Sigmoid colon (tissue), 7 donors: Measurements from ENCODE around the gene ACVR2A. TPM values are rescaled to one million over a fixed set of nuclear protein-coding genes. Genes with fewer than 3 reads are reported as not detected.
A peak's percentile ranks its signal among the peaks of the same experiment; 100 is the strongest.

ENCODE experiments used
- DNase-seq: peaks from one replicate; pipeline ENCODE4 v3.0.0-alpha.2; 2019
- H3K27ac ChIP-seq, 4 donors: fragments of 200-600 bp; sonication (generic); one replicate each; pipeline ENCODE4 v1.5.1; 2016 to 2019; ENCODE audit warnings: mild to moderate bottlenecking in 1 of 4
- H3K27me3 ChIP-seq, 3 donors: fragments of 200-600 bp; sonication (generic); one replicate each; pipeline ENCODE4 v1.5.1; 2019; ENCODE audit warnings: mild to moderate bottlenecking in 1 of 3
- H3K36me3 ChIP-seq, 4 donors: fragments of 200-600 bp; sonication (generic); one replicate each; pipeline ENCODE4 v1.5.1; 2016 to 2019
- H3K4me1 ChIP-seq, 4 donors: fragments of 200-600 bp; sonication (generic); one replicate each; pipeline ENCODE4 v1.5.1; 2017 to 2019
- H3K4me3 ChIP-seq, 4 donors: fragments of 200-600 bp; sonication (generic); one replicate each; pipeline ENCODE4 v1.5.1; 2017 to 2019; ENCODE audit warnings: mild to moderate bottlenecking in 2 of 4, moderate library complexity in 1 of 4
- H3K9me3 ChIP-seq, 4 donors: fragments of 200-600 bp in 3 of 4; sonication (generic) in 3 of 4; one replicate each; pipeline versions ENCODE4 v1.5.1 to v1.6.1; 2013 to 2019
- EP300 ChIP-seq, 4 donors: sonication (generic); formaldehyde crosslinking; IDR thresholded peaks; one replicate each; pipeline ENCODE4 v1.6.1; 2017; ENCODE audit warnings: antibody characterized with exemption in 4 of 4
- POLR2A ChIP-seq, 2 donors: fragments of 450-650 bp; IDR thresholded peaks; one replicate each; pipeline ENCODE4 v1.6.1; 2016; ENCODE audit warnings: antibody characterized with exemption in 2 of 2, mild to moderate bottlenecking in 2 of 2, moderate library complexity in 2 of 2
- POLR2AphosphoS5 ChIP-seq, 4 donors: sonication (generic); formaldehyde crosslinking; IDR thresholded peaks; one replicate each; pipeline ENCODE4 v1.6.1; 2017; ENCODE audit warnings: antibody characterized with exemption in 4 of 4
- WGBS, 2 donors: extraction: QIAGEN DNeasy Blood & Tissue Kit; methylation state at CpG; one replicate each; pipeline ENCODE4 v1.1.7; 2013; 5-methylcytosine and 5-hydroxymethylcytosine counted together
- intact Hi-C: fragments of 100-400 bp; cut with DNase I; formaldehyde crosslinking; loops from one replicate; pipeline ENCODE4 v1.15.1; 2023
- polyA plus RNA-seq, 3 donors: library from polyadenylated mRNA; stranded (reverse); fragments of 200-250 nt; gene quantifications; one replicate each; pipeline ENCODE4 v1.2.3, GENCODE V29; 2013
- total RNA-seq, 4 donors: library from RNA; depleted of rRNA; stranded (reverse); fragments of >200 nt; gene quantifications; one replicate each; pipeline ENCODE4 v1.1.0, GENCODE V29; 2016
- TF ChIP-seq, protein P1 (sequence below), 4 experiments: fragments of 450-650 bp in 3 of 4; fragments of 200-600 bp in 1 of 4; IDR thresholded peaks; one replicate each; pipeline ENCODE4 v1.5.1; 2016 to 2019; ENCODE audit warnings: antibody characterized with exemption in 4 of 4, mild to moderate bottlenecking in 3 of 4, moderate library complexity in 2 of 4
- donor health status: healthy with polysubstance abuse.
- donor health status: Bipolar disorder and iron deficiency.
- donor health status: healthy.

Gene ACVR2A
- total and polyA plus RNA-seq, 7 donors, result 2.1 to 54.4 (median 28.2) TPM

DNA sequence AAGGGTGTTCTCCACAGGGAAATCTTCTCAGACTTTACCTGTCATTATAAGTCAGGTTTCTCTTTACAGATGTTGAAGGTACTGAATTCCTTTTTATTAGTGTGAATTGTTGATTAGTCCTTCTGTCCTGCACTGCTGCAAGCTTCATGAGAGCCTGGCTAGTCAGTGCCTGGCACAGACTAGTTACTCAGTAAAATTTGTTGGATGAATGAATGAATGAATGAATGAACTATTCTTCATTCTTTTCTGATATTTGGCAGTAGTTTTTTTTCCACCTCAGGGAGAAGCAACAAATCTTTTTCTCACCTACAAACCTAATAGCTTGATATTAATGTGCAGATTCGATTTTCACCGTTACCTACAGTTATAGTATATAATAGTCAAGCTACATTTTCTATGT is 64.3 kb downstream of the ACVR2A start:
- 92 to 98% methylated on average over 2 of the region's 2 CpGs for WGBS, 2 donors
- intact Hi-C loops, result no loop called here
- TF ChIP-seq EP300 (IDR thresholded peaks at IDR 0.05) (no peak), POLR2A (IDR thresholded peaks at IDR 0.05) (no peak)
- TF ChIP-seq, protein P1, sequence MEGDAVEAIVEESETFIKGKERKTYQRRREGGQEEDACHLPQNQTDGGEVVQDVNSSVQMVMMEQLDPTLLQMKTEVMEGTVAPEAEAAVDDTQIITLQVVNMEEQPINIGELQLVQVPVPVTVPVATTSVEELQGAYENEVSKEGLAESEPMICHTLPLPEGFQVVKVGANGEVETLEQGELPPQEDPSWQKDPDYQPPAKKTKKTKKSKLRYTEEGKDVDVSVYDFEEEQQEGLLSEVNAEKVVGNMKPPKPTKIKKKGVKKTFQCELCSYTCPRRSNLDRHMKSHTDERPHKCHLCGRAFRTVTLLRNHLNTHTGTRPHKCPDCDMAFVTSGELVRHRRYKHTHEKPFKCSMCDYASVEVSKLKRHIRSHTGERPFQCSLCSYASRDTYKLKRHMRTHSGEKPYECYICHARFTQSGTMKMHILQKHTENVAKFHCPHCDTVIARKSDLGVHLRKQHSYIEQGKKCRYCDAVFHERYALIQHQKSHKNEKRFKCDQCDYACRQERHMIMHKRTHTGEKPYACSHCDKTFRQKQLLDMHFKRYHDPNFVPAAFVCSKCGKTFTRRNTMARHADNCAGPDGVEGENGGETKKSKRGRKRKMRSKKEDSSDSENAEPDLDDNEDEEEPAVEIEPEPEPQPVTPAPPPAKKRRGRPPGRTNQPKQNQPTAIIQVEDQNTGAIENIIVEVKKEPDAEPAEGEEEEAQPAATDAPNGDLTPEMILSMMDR (IDR thresholded peaks at IDR 0.05), result no peak

DNA sequence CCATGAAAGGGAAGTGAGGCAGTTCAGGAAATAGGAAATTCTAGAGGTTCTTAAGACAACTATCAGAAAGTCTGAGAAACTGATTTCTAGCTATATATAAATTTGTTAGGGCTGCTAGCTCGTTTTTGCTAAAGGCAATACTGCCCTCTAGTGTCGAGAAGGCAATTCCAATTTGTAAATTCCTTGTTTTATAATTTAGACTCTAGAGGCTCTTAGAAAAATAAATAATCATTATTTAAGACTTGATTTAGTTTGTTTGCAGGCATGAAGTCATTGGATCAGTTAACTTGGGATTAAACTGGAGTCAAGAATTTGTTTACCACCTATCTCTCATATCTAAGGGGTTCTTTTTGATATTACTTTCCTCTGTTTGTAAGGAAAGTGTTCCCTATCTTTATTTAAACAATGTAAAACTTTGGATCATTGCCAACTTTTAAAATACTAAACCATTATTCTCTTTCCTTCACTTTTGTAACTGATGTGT is 66.2 kb downstream of the ACVR2A start:
- DNase-seq, result no peak
- WGBS, 2 donors, result 0% methylated on average over 2 of the region's 2 CpGs
- intact Hi-C loops, result loop anchor here (1.0 to 10.0 kb wide), 6 partner anchors 69 to 1179 kb away; no protein-coding TSS in a partner anchor
- Histone ChIP-seq H3K4me1 (peaks cover 0 to 51% (median 28%) of the 10 kb centered on the region in 4 donors), H3K9me3 (no peaks in the 10 kb centered on the region), H3K27me3 (no peaks in the 10 kb centered on the region), H3K27ac (no peak overlapping the region), H3K4me3 (no peak overlapping the region), H3K36me3 (no peaks in the 10 kb centered on the region)
- TF ChIP-seq POLR2AphosphoS5 (IDR thresholded peaks at IDR 0.05) (peak in 2 of 4 donors; percentile 3 to 5), EP300 (IDR thresholded peaks at IDR 0.05) (no peak), POLR2A (IDR thresholded peaks at IDR 0.05) (no peak)
- TF ChIP-seq, protein P1 (IDR thresholded peaks at IDR 0.05), result peak; percentile 36 to 74 (median 64)

More for the DNA sequence above, 64.3 kb downstream of the ACVR2A start:
- no peak for DNase-seq
- Histone ChIP-seq H3K36me3 (no peaks in the 10 kb centered on the region), H3K4me1 (peaks cover 0 to 33% (median 14%) of the 10 kb centered on the region in 4 donors), H3K27ac (no peak overlapping the region), H3K4me3 (no peak overlapping the region), H3K27me3 (no peaks in the 10 kb centered on the region), H3K9me3 (no peaks in the 10 kb centered on the region)

DNA sequence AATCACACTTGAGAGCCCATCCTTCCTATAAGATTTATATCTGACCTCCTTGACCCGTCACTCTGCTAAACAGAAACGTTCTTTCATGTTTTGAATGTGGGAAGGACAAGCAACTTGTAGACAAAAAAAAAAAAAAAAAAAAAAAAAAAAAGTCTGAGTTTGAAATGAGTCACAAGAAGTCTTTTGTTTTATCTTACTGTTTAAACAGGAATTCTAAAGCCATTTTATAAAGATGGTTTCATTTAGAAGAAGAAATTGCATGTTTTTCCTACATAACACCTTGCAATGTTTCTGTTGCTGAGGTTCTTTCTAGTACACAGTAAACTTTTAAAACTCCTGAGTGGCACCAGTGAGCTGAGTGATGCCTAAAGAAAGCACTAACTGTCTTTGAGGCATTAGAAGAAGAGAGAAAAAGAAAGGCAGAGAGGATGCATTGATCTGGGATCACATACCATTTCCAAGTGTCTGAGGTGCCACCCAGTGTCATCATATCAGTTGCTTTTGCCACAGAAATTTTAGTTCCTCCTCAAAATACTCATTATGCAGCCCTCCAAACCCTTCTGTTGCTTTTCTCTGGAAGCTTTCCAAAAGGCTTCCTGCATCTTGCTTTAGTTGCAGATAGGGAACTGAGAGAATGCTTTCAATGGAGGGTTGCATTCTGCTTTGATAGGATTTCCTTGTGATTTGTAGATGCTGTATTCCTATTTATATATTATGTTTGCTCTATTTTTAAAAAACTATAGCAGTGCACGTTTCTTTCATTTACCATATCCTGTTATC is 69.1 kb downstream of the ACVR2A start:
- Histone ChIP-seq H3K9me3 (no peaks in the 10 kb centered on the region), H3K4me1 (peaks cover 0 to 67% (median 36%) of the 10 kb centered on the region in 4 donors), H3K27me3 (no peaks in the 10 kb centered on the region), H3K27ac (no peak overlapping the region), H3K4me3 (no peak overlapping the region), H3K36me3 (peaks cover 0 to 11% (median 0%) of the 10 kb centered on the region in 4 donors)
- intact Hi-C loops, result loop anchor here (5.0 to 10.0 kb wide), 5 partner anchors 72 to 1182 kb away; no protein-coding TSS in a partner anchor
- 35 to 55% methylated on average over 3 of the region's 3 CpGs for WGBS, 2 donors
- DNase-seq, result no peak
- TF ChIP-seq, protein P1 (IDR thresholded peaks at IDR 0.05), result no peak
- TF ChIP-seq POLR2AphosphoS5 (IDR thresholded peaks at IDR 0.05) (no peak), POLR2A (IDR thresholded peaks at IDR 0.05) (no peak), EP300 (IDR thresholded peaks at IDR 0.05) (no peak)

DNA sequence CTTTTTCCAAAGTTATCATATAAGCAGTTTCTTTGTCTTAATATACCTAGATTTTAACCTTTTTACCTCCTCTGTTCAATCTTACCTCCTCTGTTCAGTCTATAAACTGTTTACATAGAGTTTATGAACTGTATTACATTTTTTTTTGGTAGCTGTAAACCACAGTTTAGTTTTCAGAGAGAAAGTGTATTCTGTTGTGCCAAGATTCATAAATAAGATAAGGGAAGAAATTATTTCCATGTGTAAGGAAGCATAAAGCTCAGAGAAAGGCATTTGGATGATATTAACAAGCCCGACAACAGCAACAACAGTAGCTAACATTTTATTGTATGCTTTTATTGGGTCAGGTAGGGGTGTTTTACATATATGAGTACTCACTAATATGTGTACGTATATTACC is 71.2 kb downstream of the ACVR2A start:
- Histone ChIP-seq H3K9me3 (no peaks in the 10 kb centered on the region), H3K36me3 (peaks cover 0 to 22% (median 0%) of the 10 kb centered on the region in 4 donors), H3K4me1 (peaks cover 0 to 56% (median 33%) of the 10 kb centered on the region in 4 donors), H3K27me3 (no peaks in the 10 kb centered on the region), H3K4me3 (no peak overlapping the region), H3K27ac (peak overlapping the region in 1 of 4 donors; percentile 1)
- DNase-seq, result no peak
- intact Hi-C loops, result loop anchor here (10.0 kb wide), 1 partner anchor 541 kb away; no protein-coding TSS in a partner anchor
- TF ChIP-seq, protein P1 (IDR thresholded peaks at IDR 0.05), result no peak
- TF ChIP-seq POLR2A (IDR thresholded peaks at IDR 0.05), result no peak
- TF ChIP-seq EP300 (IDR thresholded peaks at IDR 0.05), result no peak
- TF ChIP-seq POLR2AphosphoS5 (IDR thresholded peaks at IDR 0.05), result no peak
- 92% methylated on average over 2 of the region's 2 CpGs for WGBS, 2 donors
